GM12878 (cell line): ENCODE data around the gene EPB41L4A. TPM values are rescaled to one million over a fixed set of nuclear protein-coding genes. Genes with fewer than 3 reads are reported as not detected.

Experiments
- ATAC-seq: fragments of 200-7000 bp; cut with Tn5 transposase; 3 replicates; pipeline ENCODE4 v1.9.1; 2020; ENCODE audit warnings: mild to moderate bottlenecking, moderate library complexity
- BruUV-seq: library from RNA; stranded (reverse); fragments of 400-500 nt; replicated peaks from 2 replicates; lab custom pipeline; 2021; lab: Mats Ljungman, UMichigan
- CTCF ChIA-PET: fragments of 300-600 bp; sonication (Branson Sonifier 250); formaldehyde crosslinking; extraction: SDS; loops from one replicate; lab custom pipeline; 2021; ENCODE audit warnings: inconsistent platforms; lab: Yijun Ruan, JAX
- POLR2A ChIA-PET: fragments of 350-600 bp; formaldehyde crosslinking; extraction: SDS; loops from one replicate; lab custom pipeline; 2021; ENCODE audit warnings: inconsistent platforms; lab: Charles Lee
- RAD21 ChIA-PET: fragments of 300-600 bp; sonication (Branson Sonifier 250); formaldehyde crosslinking; loops from one replicate; lab custom pipeline; 2023; ENCODE audit warnings: antibody characterized with exemption; ENCODE audit not compliant: unreplicated experiment; lab: Charles Lee
- SMC1A ChIA-PET: fragments of 300-600 bp; sonication (Branson Sonifier 250); formaldehyde crosslinking; loops from one replicate; lab custom pipeline; 2023; ENCODE audit not compliant: unreplicated experiment, uncharacterized antibody; lab: Charles Lee
- DNase-seq: peaks from one replicate; pipeline ENCODE4 v3.0.0-alpha.2; 2011; ENCODE audit warnings: low read depth, low spot score
- FAIRE-seq: peaks from 3 replicates; lab custom pipeline; 2011; peaks lifted over from hg19 to GRCh38; lab: Jason Lieb, UNC
- H2AFZ ChIP-seq: 2 replicates; pipeline ENCODE4 v1.6.0; 2011; ENCODE audit warnings: low read depth, low read length, control low read depth; ENCODE audit not compliant: control insufficient read depth
- H3K27ac ChIP-seq: 2 replicates; pipeline ENCODE4 v1.5.1; 2011; ENCODE audit warnings: control low read depth; ENCODE audit not compliant: control insufficient read depth, insufficient read depth
- H3K27me3 ChIP-seq, 2 experiments: replicated peaks in 1 of 2; 2 replicates each; pipeline versions ENCODE4 v1.6.0 to v1.6.1; 2011; ENCODE audit warnings: low read length in 1 of 2; ENCODE audit not compliant: control insufficient read depth in 2 of 2, insufficient read depth in 2 of 2
- H3K36me3 ChIP-seq, 2 experiments: 2 replicates each; pipeline ENCODE4 v1.5.1; 2011; ENCODE audit warnings: low read length in 1 of 2; ENCODE audit not compliant: control insufficient read depth in 2 of 2, insufficient read depth in 2 of 2
- H3K4me1 ChIP-seq: 2 replicates; pipeline ENCODE4 v1.6.1; 2011; ENCODE audit warnings: mild to moderate bottlenecking, low read length, moderate library complexity, mixed read lengths; ENCODE audit not compliant: control insufficient read depth, insufficient read depth
- H3K4me2 ChIP-seq: 2 replicates; pipeline ENCODE4 v1.6.0; 2011; ENCODE audit warnings: control low read depth; ENCODE audit not compliant: control insufficient read depth, insufficient read depth
- H3K4me3 ChIP-seq: fragments of 200-600 bp; sonication (generic); 2 replicates; pipeline ENCODE4 v1.5.1; 2016
- H3K79me2 ChIP-seq: 2 replicates; pipeline ENCODE4 v1.6.0; 2011; ENCODE audit warnings: low read length; ENCODE audit not compliant: control insufficient read depth, insufficient read depth
- H3K9ac ChIP-seq: 2 replicates; pipeline ENCODE4 v1.8.0; 2011; ENCODE audit warnings: low read length, control low read depth, mixed read lengths; ENCODE audit not compliant: control insufficient read depth, insufficient read depth
- H3K9me3 ChIP-seq: replicated peaks from 3 replicates; pipeline ENCODE4 v1.5.1; 2011; ENCODE audit warnings: mild to moderate bottlenecking, low read length; ENCODE audit not compliant: control insufficient read depth, insufficient read depth
- H4K20me1 ChIP-seq: 2 replicates; pipeline ENCODE4 v1.6.0; 2011; ENCODE audit not compliant: control insufficient read depth, insufficient read depth
- BCLAF1 ChIP-seq: fragments of 450-650 bp; IDR thresholded peaks from 2 replicates; pipeline ENCODE4 v1.6.1; 2017; ENCODE audit warnings: antibody characterized with exemption, mild to moderate bottlenecking, moderate library complexity
- FOXK2 ChIP-seq: fragments of 450-650 bp; IDR thresholded peaks from 2 replicates; pipeline ENCODE4 v1.6.1; 2017; ENCODE audit warnings: mild to moderate bottlenecking, moderate library complexity
- MEF2B ChIP-seq: fragments of 450-650 bp; IDR thresholded peaks from 2 replicates; pipeline ENCODE4 v1.6.1; 2018; ENCODE audit warnings: mild to moderate bottlenecking, moderate library complexity; ENCODE audit not compliant: partially characterized antibody, poor library complexity, severe bottlenecking
- NKRF ChIP-seq: fragments of 450-650 bp; conservative IDR thresholded peaks from 2 replicates; pipeline ENCODE4 v1.6.1; 2017; ENCODE audit warnings: mild to moderate bottlenecking, moderate library complexity
- PAX5 ChIP-seq: IDR thresholded peaks from 2 replicates; pipeline ENCODE4 v1.6.1; 2011; ENCODE audit warnings: low read depth, low read length, borderline replicate concordance
- PKNOX1 ChIP-seq: fragments of 450-650 bp; IDR thresholded peaks from 2 replicates; pipeline ENCODE4 v1.6.1; 2016; ENCODE audit warnings: mild to moderate bottlenecking
- POLR2AphosphoS5 ChIP-seq: IDR thresholded peaks from 2 replicates; pipeline ENCODE4 v1.6.1; 2011; ENCODE audit warnings: mild to moderate bottlenecking, low read length, inconsistent platforms
- RAD51 ChIP-seq: fragments of 450-650 bp; IDR thresholded peaks from 2 replicates; pipeline ENCODE4 v1.6.1; 2016; ENCODE audit warnings: moderate library complexity, mild to moderate bottlenecking, inconsistent platforms
- RBBP5 ChIP-seq: fragments of 200-600 bp; sonication (generic); conservative IDR thresholded peaks from 2 replicates; pipeline ENCODE4 v1.6.1; 2016
- RELA ChIP-seq: fragments of 450-650 bp; IDR thresholded peaks from 2 replicates; pipeline ENCODE4 v1.8.0; 2014; ENCODE audit warnings: borderline replicate concordance; ENCODE audit not compliant: partially characterized antibody
- SIX5 ChIP-seq: IDR thresholded peaks from 2 replicates; pipeline ENCODE4 v1.6.1; 2011; ENCODE audit warnings: mild to moderate bottlenecking, low read depth, low read length, moderate library complexity; ENCODE audit not compliant: severe bottlenecking
- SUPT20H ChIP-seq: IDR thresholded peaks from 2 replicates; pipeline ENCODE4 v1.6.1; 2011; ENCODE audit warnings: low read depth, mild to moderate bottlenecking, low read length, moderate library complexity, borderline replicate concordance; ENCODE audit not compliant: control insufficient read depth
- TAF1 ChIP-seq: IDR thresholded peaks from 2 replicates; pipeline ENCODE4 v1.6.1; 2011; ENCODE audit warnings: mild to moderate bottlenecking, low read depth, low read length, borderline replicate concordance
- TBL1XR1 ChIP-seq: IDR thresholded peaks from 2 replicates; pipeline ENCODE4 v1.6.1; 2012; ENCODE audit warnings: low read depth, low read length, improper control_type of control experiment
- ZNF687 ChIP-seq: fragments of 450-650 bp; IDR thresholded peaks from 2 replicates; pipeline ENCODE4 v1.6.1; 2017; ENCODE audit warnings: mild to moderate bottlenecking, moderate library complexity
- WGBS: methylation state at CpG from one replicate; pipeline ENCODE4 v1.1.6; 2016; ENCODE audit warnings: low lambda C conversion rate; ENCODE audit not compliant: insufficient replicate concordance, insufficient coverage; ENCODE audit errors: missing lambda C conversion rate; 5-methylcytosine and 5-hydroxymethylcytosine counted together
- in situ Hi-C: fragments of 300-500 bp; cut with MboI; formaldehyde crosslinking; loops from 9 replicates; pipeline ENCODE4 v1.14.3; 2018; ENCODE audit warnings: mixed read lengths
- intact Hi-C: fragments of 100-400 bp; cut with micrococcal nuclease; formaldehyde crosslinking; loops from one replicate; pipeline ENCODE4 v1.14.2; 2022; ENCODE audit not compliant: unreplicated experiment
- polyA plus RNA-seq, 11 experiments: library from polyadenylated mRNA; depleted of rRNA in 4 of 11; unstranded in 6 of 11; stranded (reverse) in 5 of 11; fragments of >200 nt; fragmentation: Nextera tagmentation in 4 of 11; fragmentation: Illumina TruSeq in 1 of 11; extraction: Ambion mirVana in 4 of 11; extraction: Trizol in 1 of 11; gene quantifications; 1 replicate in 1 of 11; 2 replicates in 10 of 11; pipeline versions ENCODE4 v1.2.1 to v1.2.3, GENCODE V29; 2011 to 2016; ENCODE audit warnings: inconsistent platforms in 2 of 11, missing spikeins in 2 of 11, low read depth in 1 of 11
- total RNA-seq, 4 experiments: library from RNA; depleted of rRNA in 3 of 4; stranded (reverse); fragments of >200 nt in 3 of 4; fragmentation: Illumina TruSeq in 1 of 4; extraction: Trizol in 1 of 4; gene quantifications; 2 replicates each; pipeline versions ENCODE4 v1.2.1 to v1.2.3, GENCODE V29; 2013 to 2021

The EPB41L4A gene
- total and polyA plus RNA-seq, 10 of the 15 experiments (the other 5 are each of a cell fraction or from before 2014, with no cell fraction given), result 0.10 to 0.67 (median 0.30) TPM

GRCh38 chr5:112234000-112234399, 185.1 kb downstream of the EPB41L4A start:
- CTCF ChIA-PET, result interaction anchor here (0.5 kb wide), 1 partner anchor 297 kb away, joined by 3 read pairs; no protein-coding TSS in a partner anchor
- TF ChIP-seq PKNOX1 (no peak), RAD51 (no peak), SUPT20H (no peak), ZNF687 (no peak), TAF1 (no peak), TBL1XR1 (no peak), POLR2AphosphoS5 (no peak), RELA (no peak), PAX5 (no peak), RBBP5 (no peak), BCLAF1 (no peak), NKRF (no peak), SIX5 (no peak), FOXK2 (no peak), MEF2B (no peak)

More at GRCh38 chr5:112234000-112234399, 185.1 kb downstream of the EPB41L4A start:
- Histone ChIP-seq H3K4me2 (no peak overlapping the region), H3K4me3 (no peak overlapping the region), H3K36me3 (no peaks in the 10 kb centered on the region), H3K9me3 (no peaks in the 10 kb centered on the region), H3K79me2 (no peaks in the 10 kb centered on the region), H3K27ac (no peak overlapping the region), H3K4me1 (no peaks in the 10 kb centered on the region), H4K20me1 (no peaks in the 10 kb centered on the region), H3K27me3 (no peaks in the 10 kb centered on the region; a peak in 1 of 4 replicates), H2AFZ (no peak overlapping the region), H3K9ac (no peak overlapping the region)
- in situ Hi-C loops (no loop called here), intact Hi-C loops (no loop called here)
- POLR2A ChIA-PET, result no interaction called here
- 6% methylated on average over 1 of the region's 1 CpG for WGBS
- SMC1A ChIA-PET, result no interaction called here
- no peak for ATAC-seq
- no peak for DNase-seq
- RAD21 ChIA-PET, result no interaction called here
- no TSS peak for BruUV-seq
- no peak for FAIRE-seq
